Astrocyte (in vitro differentiated cells and primary cell): ENCODE results near the gene USP6NL.

ENCODE experiments used
- CTCF ChIP-seq: IDR thresholded peaks from 2 replicates; pipeline ENCODE4 v1.5.1; 2011; ENCODE audit warnings: low read depth, mild to moderate bottlenecking, inconsistent platforms, low read length, moderate library complexity; ENCODE audit not compliant: insufficient read depth
- EZH2 ChIP-seq: IDR thresholded peaks from 2 replicates; pipeline ENCODE4 v1.6.1; 2012; ENCODE audit warnings: mild to moderate bottlenecking, low read length, inconsistent platforms; ENCODE audit not compliant: insufficient read depth

GRCh38 chr10:11638055-11638698 lies 26.7 kb upstream of the USP6NL start:
- TF ChIP-seq CTCF = no peak
- no peak for TF ChIP-seq EZH2
